ENCODE measurements around the gene CDC25B. TPM values are rescaled to one million over a fixed set of nuclear protein-coding genes. Genes with fewer than 3 reads are reported as not detected.

CDC25B gene
- total RNA-seq, 1 donor from 2014 or later, result 51.1 TPM

- TF ChIP-seq, protein P1, sequence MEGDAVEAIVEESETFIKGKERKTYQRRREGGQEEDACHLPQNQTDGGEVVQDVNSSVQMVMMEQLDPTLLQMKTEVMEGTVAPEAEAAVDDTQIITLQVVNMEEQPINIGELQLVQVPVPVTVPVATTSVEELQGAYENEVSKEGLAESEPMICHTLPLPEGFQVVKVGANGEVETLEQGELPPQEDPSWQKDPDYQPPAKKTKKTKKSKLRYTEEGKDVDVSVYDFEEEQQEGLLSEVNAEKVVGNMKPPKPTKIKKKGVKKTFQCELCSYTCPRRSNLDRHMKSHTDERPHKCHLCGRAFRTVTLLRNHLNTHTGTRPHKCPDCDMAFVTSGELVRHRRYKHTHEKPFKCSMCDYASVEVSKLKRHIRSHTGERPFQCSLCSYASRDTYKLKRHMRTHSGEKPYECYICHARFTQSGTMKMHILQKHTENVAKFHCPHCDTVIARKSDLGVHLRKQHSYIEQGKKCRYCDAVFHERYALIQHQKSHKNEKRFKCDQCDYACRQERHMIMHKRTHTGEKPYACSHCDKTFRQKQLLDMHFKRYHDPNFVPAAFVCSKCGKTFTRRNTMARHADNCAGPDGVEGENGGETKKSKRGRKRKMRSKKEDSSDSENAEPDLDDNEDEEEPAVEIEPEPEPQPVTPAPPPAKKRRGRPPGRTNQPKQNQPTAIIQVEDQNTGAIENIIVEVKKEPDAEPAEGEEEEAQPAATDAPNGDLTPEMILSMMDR (conservative IDR thresholded peaks at IDR 0.05), result no peak
- no peaks in the 10 kb centered on the region for H3K36me3 Mint-ChIP-seq
- no peak overlapping the region for H3K4me3 Mint-ChIP-seq
- peak overlapping the region; percentile 44 for H3K27ac Mint-ChIP-seq
- no peak for DNase-seq (ENCODE audit: extremely low spot score, unreplicated experiment)
- peaks cover 6% of the 10 kb centered on the region for H3K27me3 Mint-ChIP-seq
- H3K9me3 Mint-ChIP-seq, result no peaks in the 10 kb centered on the region
- peaks cover 22% of the 10 kb centered on the region for H3K4me1 Mint-ChIP-seq (ENCODE audit: unreplicated experiment)
These were observed 17.1 kb downstream of the CDC25B start for GRCh38 chr20:3812975-3813847.

GRCh38 chr20:3813848-3814581, 17.9 kb downstream of the CDC25B start:
- Mint-ChIP-seq H3K4me3 (no peak overlapping the region), H3K9me3 (no peaks in the 10 kb centered on the region), H3K27ac (no peak overlapping the region), H3K36me3 (no peaks in the 10 kb centered on the region), H3K4me1 (ENCODE audit: unreplicated experiment) (peaks cover 21% of the 10 kb centered on the region), H3K27me3 (peaks cover 6% of the 10 kb centered on the region)
- no peak for DNase-seq (ENCODE audit: extremely low spot score, unreplicated experiment)
- TF ChIP-seq, protein P1 (conservative IDR thresholded peaks at IDR 0.05), result no peak

GRCh38 chr20:3814928-3815495, 18.9 kb downstream of the CDC25B start:
- Mint-ChIP-seq H3K27me3 (peaks cover 6% of the 10 kb centered on the region), H3K4me3 (no peak overlapping the region), H3K27ac (no peak overlapping the region), H3K9me3 (no peaks in the 10 kb centered on the region), H3K36me3 (no peaks in the 10 kb centered on the region), H3K4me1 (ENCODE audit: unreplicated experiment) (peaks cover 25% of the 10 kb centered on the region)
- TF ChIP-seq, protein P1 (conservative IDR thresholded peaks at IDR 0.05), result no peak
- DNase-seq (ENCODE audit: extremely low spot score, unreplicated experiment), result no peak

- Mint-ChIP-seq H3K27me3 (peaks cover 6% of the 10 kb centered on the region), H3K4me1 (ENCODE audit: unreplicated experiment) (peaks cover 27% of the 10 kb centered on the region), H3K36me3 (no peaks in the 10 kb centered on the region), H3K4me3 (no peak overlapping the region), H3K27ac (no peak overlapping the region), H3K9me3 (no peaks in the 10 kb centered on the region)
- TF ChIP-seq, protein P1 (conservative IDR thresholded peaks at IDR 0.05), result no peak
- DNase-seq (ENCODE audit: extremely low spot score, unreplicated experiment), result no peak
These were observed 19.7 kb downstream of the CDC25B start for GRCh38 chr20:3815703-3816315.
